Activated CD4-positive, alpha-beta T cell treated with anti-CD3 and anti-CD28 coated beads, Interleukin-2, amount 10 ng/mL, durations not matched to agents 7 days and 5 days (primary cell): ENCODE results near the gene USP13. TPM values are rescaled to one million over a fixed set of nuclear protein-coding genes. Genes with fewer than 3 reads are reported as not detected.

ENCODE experiments used
- CTCF ChIA-PET: fragments of 350-600 bp; sonication (Branson Sonifier 250); formaldehyde crosslinking; loops from one replicate; lab custom pipeline; 2021; ENCODE audit warnings: antibody characterized with exemption; lab: Charles Lee
- POLR2A ChIA-PET: fragments of 350-600 bp; sonication (Branson Sonifier 250); formaldehyde crosslinking; loops from one replicate; lab custom pipeline; 2021; ENCODE audit warnings: antibody characterized with exemption; lab: Charles Lee
- DNase-seq: peaks from one replicate; pipeline ENCODE4 v3.0.0-alpha.2; 2020
- H3K27ac Mint-ChIP-seq: one replicate; pipeline ENCODE4 v1.8.0; 2021; ENCODE audit warnings: mild to moderate bottlenecking, moderate library complexity, mixed read lengths
- H3K27me3 Mint-ChIP-seq: one replicate; pipeline ENCODE4 v1.8.0; 2021; ENCODE audit warnings: mixed read lengths
- H3K36me3 Mint-ChIP-seq: one replicate; pipeline ENCODE4 v1.8.0; 2021; ENCODE audit warnings: low read depth, mixed read lengths
- H3K4me1 Mint-ChIP-seq: one replicate; pipeline ENCODE4 v1.8.0; 2021; ENCODE audit warnings: mixed read lengths
- H3K4me3 Mint-ChIP-seq: one replicate; pipeline ENCODE4 v1.8.0; 2021; ENCODE audit warnings: mild to moderate bottlenecking, moderate library complexity, mixed read lengths
- H3K9me3 Mint-ChIP-seq: one replicate; pipeline ENCODE4 v1.8.0; 2021; ENCODE audit warnings: mixed read lengths
- total RNA-seq, 2 experiments: library from RNA; stranded (reverse); gene quantifications; one replicate each; pipeline ENCODE4 v1.2.3, GENCODE V29; 2021

USP13 gene
- total RNA-seq, 2 experiments from 2014 or later = 9.6 to 10.3 TPM

GRCh38 chr3:179715582-179715981 is 62.7 kb downstream of the USP13 start:
- H3K27me3 Mint-ChIP-seq = no peaks in the 10 kb centered on the region
- no peaks in the 10 kb centered on the region for H3K4me1 Mint-ChIP-seq
- ChIA-PET CTCF (no interaction called here), POLR2A (no interaction called here)
- H3K27ac Mint-ChIP-seq = no peak overlapping the region
- H3K9me3 Mint-ChIP-seq = no peaks in the 10 kb centered on the region
- peaks cover 2% of the 10 kb centered on the region for H3K36me3 Mint-ChIP-seq
- H3K4me3 Mint-ChIP-seq = no peak overlapping the region
- no peak for DNase-seq

DNA sequence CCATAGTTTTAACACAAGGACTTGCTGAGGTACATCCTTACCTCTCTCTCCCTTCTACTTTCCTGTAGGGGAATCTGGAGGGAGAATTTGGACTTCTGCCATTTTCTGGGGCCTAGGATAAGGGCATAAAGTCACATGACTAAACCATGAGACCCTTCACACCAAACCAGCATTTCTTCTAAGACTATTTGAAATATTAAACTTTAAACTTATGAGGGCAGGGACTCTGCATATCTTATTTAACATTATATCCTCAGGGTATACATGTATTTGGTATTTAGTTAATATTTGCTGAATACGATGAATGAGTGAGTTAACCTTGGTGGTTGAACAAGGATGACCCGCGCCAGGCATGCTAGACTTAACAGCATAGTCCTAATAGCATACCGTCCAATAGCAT is 63.4 kb downstream of the USP13 start:
- no peaks in the 10 kb centered on the region for H3K9me3 Mint-ChIP-seq
- ChIA-PET CTCF (no interaction called here), POLR2A (no interaction called here)
- H3K4me1 Mint-ChIP-seq = no peaks in the 10 kb centered on the region
- H3K27me3 Mint-ChIP-seq = no peaks in the 10 kb centered on the region
- H3K27ac Mint-ChIP-seq = no peak overlapping the region
- H3K36me3 Mint-ChIP-seq = no peaks in the 10 kb centered on the region
- no peak overlapping the region for H3K4me3 Mint-ChIP-seq
- no peak for DNase-seq

DNA sequence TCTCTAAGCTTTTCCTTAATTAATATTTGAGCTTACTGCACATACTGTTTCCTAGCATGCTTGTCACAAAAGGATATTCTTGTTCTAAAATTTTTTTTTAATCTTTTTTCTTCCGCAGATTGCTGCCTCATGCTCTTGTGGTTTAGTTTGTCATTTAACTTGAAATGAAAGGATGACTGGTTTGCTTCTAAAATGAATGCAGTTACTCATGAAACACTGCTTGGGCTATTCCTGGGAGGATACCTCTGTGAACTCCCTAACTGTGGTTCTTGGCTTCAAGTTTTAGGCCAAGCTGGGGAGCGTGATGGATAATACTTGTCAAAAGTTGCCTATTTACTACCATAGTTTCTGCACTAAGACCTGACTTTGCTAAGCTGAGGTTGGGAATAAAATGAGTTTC is 64.0 kb downstream of the USP13 start:
- no peaks in the 10 kb centered on the region for H3K9me3 Mint-ChIP-seq
- no peaks in the 10 kb centered on the region for H3K27me3 Mint-ChIP-seq
- peaks cover 1% of the 10 kb centered on the region for H3K36me3 Mint-ChIP-seq
- no peak overlapping the region for H3K27ac Mint-ChIP-seq
- no peak overlapping the region for H3K4me3 Mint-ChIP-seq
- POLR2A ChIA-PET = no interaction called here
- no peaks in the 10 kb centered on the region for H3K4me1 Mint-ChIP-seq
- CTCF ChIA-PET = interaction anchor here (0.9 kb wide), 1 partner anchor 10 kb away, joined by 3 read pairs; no protein-coding TSS in a partner anchor
- no peak for DNase-seq

DNA sequence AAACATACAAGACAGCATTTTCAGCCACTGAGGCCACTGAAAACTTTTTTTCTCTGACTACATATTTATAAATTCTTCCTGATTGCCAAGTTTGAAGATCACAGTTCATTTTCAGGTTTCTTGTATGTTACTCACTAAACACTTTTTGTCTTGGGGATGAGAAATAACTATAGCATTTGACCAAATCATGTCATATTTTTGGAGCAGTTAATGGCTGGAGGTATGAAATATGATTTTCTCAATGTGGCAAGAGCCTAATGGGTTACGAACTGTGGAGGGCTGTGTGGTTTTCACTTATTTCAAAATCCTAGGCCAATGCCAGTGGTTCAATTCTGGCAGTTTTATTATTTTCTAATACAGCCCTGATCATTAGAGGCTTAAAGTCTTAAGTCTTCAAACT is 64.4 kb downstream of the USP13 start:
- no peaks in the 10 kb centered on the region for H3K27me3 Mint-ChIP-seq
- H3K4me1 Mint-ChIP-seq = no peaks in the 10 kb centered on the region
- no peaks in the 10 kb centered on the region for H3K9me3 Mint-ChIP-seq
- H3K4me3 Mint-ChIP-seq = no peak overlapping the region
- POLR2A ChIA-PET = no interaction called here
- CTCF ChIA-PET = interaction anchor here (0.9 kb wide), 1 partner anchor 10 kb away, joined by 3 read pairs; no protein-coding TSS in a partner anchor
- DNase-seq = no peak
- peaks cover 3% of the 10 kb centered on the region for H3K36me3 Mint-ChIP-seq
- H3K27ac Mint-ChIP-seq = no peak overlapping the region

DNA sequence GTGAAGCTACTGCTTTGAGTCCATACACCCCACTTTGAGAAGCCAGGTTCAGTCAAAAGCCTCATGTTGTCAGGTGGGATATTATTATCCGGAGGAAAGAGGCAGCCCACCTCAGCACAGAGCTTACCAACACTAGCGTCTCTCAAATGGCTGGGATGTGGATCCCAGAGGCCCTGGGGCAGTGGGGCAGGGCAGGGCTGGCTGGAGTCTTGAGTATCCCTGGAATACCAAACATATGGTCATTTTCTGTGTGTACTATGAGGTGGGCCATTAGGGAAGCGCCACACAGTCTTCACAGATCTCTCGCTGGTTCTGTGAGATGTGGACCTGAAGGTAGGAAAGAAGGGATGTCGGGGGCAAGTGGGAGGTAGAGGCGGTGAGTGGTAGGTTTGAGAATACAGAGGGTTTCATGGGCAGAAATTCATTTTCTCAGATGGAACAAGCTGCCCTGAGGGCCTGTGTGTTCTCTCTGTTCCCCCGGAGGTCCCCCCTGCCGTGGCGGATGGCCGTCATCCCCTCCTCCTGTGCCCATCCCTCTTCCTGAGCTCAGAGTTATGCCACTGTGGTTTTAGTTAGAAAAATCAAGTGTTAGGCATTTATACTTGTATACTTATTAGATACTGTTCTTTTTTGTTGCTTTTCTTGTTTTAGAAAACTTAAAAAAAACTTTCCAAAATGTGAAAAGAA is 66.4 kb downstream of the USP13 start:
- Mint-ChIP-seq H3K9me3 (no peaks in the 10 kb centered on the region), H3K27me3 (no peaks in the 10 kb centered on the region), H3K4me3 (no peak overlapping the region), H3K4me1 (no peaks in the 10 kb centered on the region), H3K36me3 (peaks cover 3% of the 10 kb centered on the region), H3K27ac (no peak overlapping the region)
- no peak for DNase-seq
- POLR2A ChIA-PET = no interaction called here
- CTCF ChIA-PET = interaction anchor here (0.9 to 1.5 kb wide), 2 partner anchors 14 to 15 kb away, joined by 3 to 4 read pairs; no protein-coding TSS in a partner anchor

DNA sequence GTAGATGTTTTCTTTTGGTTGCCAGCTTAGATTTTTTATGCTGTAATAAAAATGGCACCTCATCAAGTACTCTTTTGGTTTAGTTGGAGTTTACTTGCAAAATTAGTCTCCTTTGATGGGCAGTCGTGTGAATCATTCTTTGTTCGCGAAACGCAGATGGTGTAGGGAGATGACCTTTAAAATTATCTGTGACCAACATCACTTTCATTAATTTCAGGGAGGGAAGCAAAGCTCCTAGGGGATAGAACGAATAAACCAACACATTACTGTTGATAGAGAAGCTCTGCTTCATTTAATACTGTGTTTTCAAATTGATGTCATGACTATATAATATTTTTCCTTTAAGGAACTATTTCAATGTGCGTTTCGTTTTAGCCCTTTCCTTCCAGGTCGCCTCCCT is 67.4 kb downstream of the USP13 start:
- peaks cover 3% of the 10 kb centered on the region for H3K36me3 Mint-ChIP-seq
- H3K27ac Mint-ChIP-seq = no peak overlapping the region
- H3K9me3 Mint-ChIP-seq = no peaks in the 10 kb centered on the region
- no peak for DNase-seq
- no peaks in the 10 kb centered on the region for H3K4me1 Mint-ChIP-seq
- no peaks in the 10 kb centered on the region for H3K27me3 Mint-ChIP-seq
- H3K4me3 Mint-ChIP-seq = no peak overlapping the region
- CTCF ChIA-PET = interaction anchor here (0.6 kb wide), 1 partner anchor 172 kb away, joined by 5 read pairs; no protein-coding TSS in a partner anchor
- POLR2A ChIA-PET = no interaction called here

DNA sequence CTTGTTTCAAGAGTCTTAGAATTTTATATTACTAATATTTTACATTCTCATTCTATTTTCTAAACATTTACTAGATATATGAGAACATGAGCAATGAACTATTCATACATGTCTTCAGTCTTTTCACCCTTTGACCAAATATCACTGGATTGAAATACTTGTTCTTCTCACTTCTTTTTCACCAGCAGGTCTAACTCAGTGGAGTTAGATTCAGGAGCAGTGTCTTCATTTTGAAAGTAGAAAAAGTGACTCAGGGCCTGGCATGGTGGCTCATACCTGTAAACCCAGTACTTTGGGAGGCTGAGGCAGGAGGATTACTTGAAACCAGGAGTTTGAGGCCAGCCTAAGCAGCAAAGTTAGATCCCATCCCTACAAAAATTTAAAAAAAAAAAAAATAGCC is 70.8 kb downstream of the USP13 start:
- no peak for DNase-seq
- POLR2A ChIA-PET = no interaction called here
- Mint-ChIP-seq H3K9me3 (no peaks in the 10 kb centered on the region), H3K36me3 (peaks cover 3% of the 10 kb centered on the region), H3K4me3 (no peak overlapping the region), H3K4me1 (no peaks in the 10 kb centered on the region), H3K27me3 (no peaks in the 10 kb centered on the region), H3K27ac (no peak overlapping the region)
- CTCF ChIA-PET = interaction anchor here (0.6 kb wide), 1 partner anchor 33 kb away, joined by 3 read pairs; no protein-coding TSS in a partner anchor

- POLR2A ChIA-PET = no interaction called here
- CTCF ChIA-PET = interaction anchor here (0.7 kb wide), 1 partner anchor 583 kb away, joined by 5 read pairs; no protein-coding TSS in a partner anchor
- DNase-seq = no peak
- Mint-ChIP-seq H3K4me1 (no peaks in the 10 kb centered on the region), H3K9me3 (no peaks in the 10 kb centered on the region), H3K36me3 (peaks cover 7% of the 10 kb centered on the region), H3K27ac (no peak overlapping the region), H3K27me3 (no peaks in the 10 kb centered on the region), H3K4me3 (no peak overlapping the region)
Measured at GRCh38 chr3:179726075-179726699, 73.3 kb downstream of the USP13 start.

GRCh38 chr3:179729086-179729485 is 76.2 kb downstream of the USP13 start:
- Mint-ChIP-seq H3K27ac (no peak overlapping the region), H3K4me1 (no peaks in the 10 kb centered on the region), H3K36me3 (peaks cover 7% of the 10 kb centered on the region), H3K4me3 (no peak overlapping the region), H3K27me3 (no peaks in the 10 kb centered on the region), H3K9me3 (no peaks in the 10 kb centered on the region)
- DNase-seq = no peak
- CTCF ChIA-PET = no interaction called here
- POLR2A ChIA-PET = no interaction called here

DNA sequence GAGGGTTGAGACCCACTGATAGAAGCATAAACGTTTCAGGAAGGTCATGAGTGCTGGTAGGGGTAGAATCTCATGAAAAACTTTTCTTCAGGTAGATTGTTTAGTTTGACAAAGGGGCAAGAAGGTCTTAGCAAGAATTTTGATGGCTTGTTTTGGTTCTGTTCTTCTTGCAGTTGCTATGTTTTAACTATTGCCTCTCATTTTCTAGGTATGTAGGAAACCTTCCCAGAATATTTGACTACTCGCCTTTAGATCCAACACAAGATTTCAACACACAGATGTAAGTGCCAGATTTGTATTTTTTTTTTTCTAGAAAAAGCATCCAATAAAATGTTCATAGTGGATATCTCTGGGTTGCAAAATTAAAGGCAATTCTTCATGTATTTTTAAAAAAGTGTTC is 77.1 kb downstream of the USP13 start:
- H3K4me1 Mint-ChIP-seq = no peaks in the 10 kb centered on the region
- no peaks in the 10 kb centered on the region for H3K27me3 Mint-ChIP-seq
- no peaks in the 10 kb centered on the region for H3K9me3 Mint-ChIP-seq
- ChIA-PET CTCF (no interaction called here), POLR2A (no interaction called here)
- DNase-seq = no peak
- peaks cover 7% of the 10 kb centered on the region for H3K36me3 Mint-ChIP-seq
- H3K27ac Mint-ChIP-seq = no peak overlapping the region
- no peak overlapping the region for H3K4me3 Mint-ChIP-seq

DNA sequence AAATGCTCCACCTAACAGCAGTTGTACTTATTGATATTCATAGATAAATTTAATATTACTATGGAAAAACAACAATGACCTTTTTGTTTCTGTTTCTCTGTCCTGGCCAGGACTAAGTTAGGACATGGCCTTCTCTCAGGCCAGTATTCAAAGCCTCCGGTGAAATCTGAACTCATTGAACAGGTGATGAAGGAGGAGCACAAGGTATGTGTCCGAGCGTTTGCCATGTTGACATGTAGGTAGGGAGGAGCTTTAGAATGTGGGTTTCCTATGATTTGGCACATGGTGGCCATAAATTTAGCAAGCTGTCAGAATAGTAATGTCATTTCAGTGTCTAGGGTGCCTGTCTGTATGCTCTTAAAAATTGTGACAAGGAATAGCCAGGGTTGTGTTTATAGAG is 77.7 kb downstream of the USP13 start:
- Mint-ChIP-seq H3K36me3 (peaks cover 7% of the 10 kb centered on the region), H3K4me3 (no peak overlapping the region), H3K27ac (no peak overlapping the region), H3K9me3 (no peaks in the 10 kb centered on the region), H3K27me3 (no peaks in the 10 kb centered on the region), H3K4me1 (no peaks in the 10 kb centered on the region)
- no peak for DNase-seq
- CTCF ChIA-PET = no interaction called here
- POLR2A ChIA-PET = interaction anchor here (0.7 kb wide), 1 partner anchor 288 kb away, joined by 3 read pairs; no protein-coding TSS in a partner anchor

DNA sequence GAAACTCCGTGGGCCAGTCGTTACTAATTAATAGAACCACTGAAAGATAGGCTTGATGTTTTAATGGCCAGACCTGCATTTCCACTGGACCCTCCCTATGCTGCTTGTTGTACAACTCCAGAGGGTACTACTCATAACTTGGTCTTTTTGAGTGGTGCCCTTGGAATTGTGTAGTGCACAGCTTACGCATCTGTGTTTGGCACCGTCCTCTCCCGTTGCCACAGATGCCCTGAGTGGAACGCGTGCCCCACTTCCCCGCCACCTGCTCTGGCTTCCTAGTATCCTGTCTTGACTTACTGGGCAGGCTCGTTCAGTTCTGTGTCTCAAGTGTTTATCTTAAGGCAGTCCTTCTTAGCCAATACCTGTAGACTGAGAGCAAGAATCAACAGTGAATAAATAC is 78.7 kb downstream of the USP13 start:
- Mint-ChIP-seq H3K27me3 (no peaks in the 10 kb centered on the region), H3K27ac (no peak overlapping the region), H3K4me3 (no peak overlapping the region), H3K4me1 (no peaks in the 10 kb centered on the region), H3K36me3 (peaks cover 7% of the 10 kb centered on the region), H3K9me3 (no peaks in the 10 kb centered on the region)
- DNase-seq = no peak
- CTCF ChIA-PET = no interaction called here
- POLR2A ChIA-PET = no interaction called here

DNA sequence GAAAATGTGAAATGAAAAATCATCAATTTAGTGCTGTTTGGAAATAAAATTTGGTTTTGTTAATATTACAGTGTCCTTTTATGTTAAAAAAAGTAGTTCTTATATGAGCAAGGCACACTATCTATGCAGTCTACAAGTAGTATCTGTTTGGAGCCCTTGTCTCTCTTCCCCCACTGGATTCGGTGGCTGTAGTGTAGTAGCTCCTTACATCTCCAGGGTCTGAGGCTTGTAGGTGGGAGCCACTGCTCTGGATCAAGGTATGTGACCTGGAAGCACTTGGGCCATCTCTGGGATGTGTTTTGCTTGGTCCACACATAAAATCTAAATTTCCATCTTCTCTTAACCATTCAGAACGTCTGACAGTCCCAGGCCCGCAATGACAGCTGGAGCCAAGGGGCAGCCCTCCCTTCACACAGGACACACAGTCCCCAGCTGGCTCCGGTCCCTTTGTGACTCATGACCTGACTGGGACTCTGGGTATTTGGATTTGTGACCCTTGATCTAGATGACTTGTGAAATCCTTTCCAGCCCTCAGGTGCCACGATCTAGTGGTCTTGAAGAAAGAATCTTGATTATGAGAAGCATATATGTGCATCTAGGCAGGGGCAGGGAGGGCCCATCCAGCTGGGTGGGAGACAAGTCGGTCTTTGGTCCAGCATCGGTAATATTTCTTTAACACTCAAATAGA is 80.0 kb downstream of the USP13 start:
- peaks cover 7% of the 10 kb centered on the region for H3K36me3 Mint-ChIP-seq
- H3K9me3 Mint-ChIP-seq = no peaks in the 10 kb centered on the region
- no peaks in the 10 kb centered on the region for H3K27me3 Mint-ChIP-seq
- H3K4me3 Mint-ChIP-seq = no peak overlapping the region
- ChIA-PET POLR2A (no interaction called here), CTCF (no interaction called here)
- H3K27ac Mint-ChIP-seq = no peak overlapping the region
- no peaks in the 10 kb centered on the region for H3K4me1 Mint-ChIP-seq
- DNase-seq = no peak
